GM12873 (cell line): Measurements from ENCODE around the gene TAF3.

Experiments used
- CTCF ChIP-seq: IDR thresholded peaks from 2 replicates; pipeline ENCODE4 v1.5.1; 2012; ENCODE audit warnings: low read depth, mild to moderate bottlenecking, moderate library complexity, low read length, control low read depth; ENCODE audit not compliant: insufficient read depth; ENCODE audit errors: missing control alignments

Gene TAF3

GRCh38 chr10:7937315-7937945 lies 119.1 kb downstream of the TAF3 start:
- TF ChIP-seq CTCF: no peak

- TF ChIP-seq CTCF: no peak
Observed at GRCh38 chr10:7941576-7941975, 123.3 kb downstream of the TAF3 start.

- TF ChIP-seq CTCF: no peak
Observed at GRCh38 chr10:7942316-7942715, 124.0 kb downstream of the TAF3 start.

- no peak for TF ChIP-seq CTCF
Observed at GRCh38 chr10:7942859-7943258, 124.6 kb downstream of the TAF3 start.

GRCh38 chr10:7944215-7944480 lies 125.8 kb downstream of the TAF3 start:
- TF ChIP-seq CTCF: no peak

- no peak for TF ChIP-seq CTCF
Observed at GRCh38 chr10:7944537-7944936, 126.2 kb downstream of the TAF3 start.

- no peak for TF ChIP-seq CTCF
Observed at GRCh38 chr10:7945034-7945433, 126.7 kb downstream of the TAF3 start.
